MCF 10A (cell line): ENCODE results near the gene NRXN3. TPM values are rescaled to one million over a fixed set of nuclear protein-coding genes. Genes with fewer than 3 reads are reported as not detected.

Experiments used
- BruUV-seq: library from RNA; stranded (reverse); fragments of 400-500 nt; replicated peaks from 2 replicates; lab custom pipeline; 2021; lab: Mats Ljungman, UMichigan
- CTCF ChIA-PET: fragments of 300-600 bp; sonication (Branson Sonifier 250); formaldehyde crosslinking; extraction: SDS; loops from one replicate; lab custom pipeline; 2021; ENCODE audit warnings: antibody characterized with exemption, inconsistent platforms; lab: Yijun Ruan, JAX
- POLR2A ChIA-PET: fragments of 300-600, 350-650 bp; sonication (Branson Sonifier 250); formaldehyde crosslinking; extraction: SDS; loops from one replicate; lab custom pipeline; 2020; ENCODE audit warnings: antibody characterized with exemption, inconsistent platforms; lab: Yijun Ruan, JAX
- DNase-seq: peaks from one replicate; pipeline ENCODE4 v3.0.0-alpha.2; 2018; ENCODE audit not compliant: unreplicated experiment
- H3K27ac Mint-ChIP-seq: one replicate; pipeline ENCODE4 v1.8.0; 2022; ENCODE audit warnings: mild to moderate bottlenecking, low read depth, mixed read lengths; ENCODE audit not compliant: unreplicated experiment
- H3K27me3 Mint-ChIP-seq: one replicate; pipeline ENCODE4 v1.8.0; 2022; ENCODE audit warnings: mixed read lengths; ENCODE audit not compliant: insufficient read depth, unreplicated experiment
- H3K36me3 Mint-ChIP-seq: one replicate; pipeline ENCODE4 v1.8.0; 2022; ENCODE audit warnings: mild to moderate bottlenecking, moderate library complexity, mixed read lengths; ENCODE audit not compliant: insufficient read depth, unreplicated experiment
- H3K4me1 Mint-ChIP-seq: one replicate; pipeline ENCODE4 v1.8.0; 2022; ENCODE audit warnings: mixed read lengths; ENCODE audit not compliant: insufficient read depth, unreplicated experiment
- H3K4me3 Mint-ChIP-seq: one replicate; pipeline ENCODE4 v1.8.0; 2022; ENCODE audit warnings: mild to moderate bottlenecking, moderate library complexity, mixed read lengths; ENCODE audit not compliant: unreplicated experiment
- H3K9me3 Mint-ChIP-seq: one replicate; pipeline ENCODE4 v1.8.0; 2022; ENCODE audit warnings: mixed read lengths; ENCODE audit not compliant: unreplicated experiment
- CTCF ChIP-seq: fragments of 200-600 bp; IDR thresholded peaks from one replicate; pipeline ENCODE4 v1.8.0; 2022; ENCODE audit warnings: antibody characterized with exemption, mild to moderate bottlenecking; ENCODE audit not compliant: unreplicated experiment
- intact Hi-C: fragments of 100-400 bp; cut with micrococcal nuclease; formaldehyde crosslinking; loops from 2 replicates; pipeline ENCODE4 v1.14.1; 2022
- total RNA-seq: library from RNA; stranded (reverse); gene quantifications from 2 replicates; pipeline ENCODE4 v1.2.3, GENCODE V29; 2022

Gene NRXN3
- total RNA-seq, 1 experiment from 2014 or later = not detected

- Mint-ChIP-seq H3K36me3 (no peaks in the 10 kb centered on the region), H3K27ac (no peak overlapping the region), H3K27me3 (peaks cover 6% of the 10 kb centered on the region), H3K4me3 (no peak overlapping the region), H3K4me1 (no peaks in the 10 kb centered on the region), H3K9me3 (no peaks in the 10 kb centered on the region)
- intact Hi-C loops = no loop called here
- TF ChIP-seq CTCF = no peak
- BruUV-seq = no TSS peak
- POLR2A ChIA-PET = interaction anchor here (0.7 to 1.2 kb wide), 2 partner anchors 12 to 14 kb away, joined by 3 to 6 read pairs; no protein-coding TSS in a partner anchor
- CTCF ChIA-PET = no interaction called here
- no peak for DNase-seq
Measured at GRCh38 chr14:79510659-79511058, 1340.5 kb downstream of the NRXN3 start.

GRCh38 chr14:79511146-79511545 is 1341.0 kb downstream of the NRXN3 start:
- Mint-ChIP-seq H3K4me1 (no peaks in the 10 kb centered on the region), H3K36me3 (no peaks in the 10 kb centered on the region), H3K27me3 (peaks cover 10% of the 10 kb centered on the region), H3K27ac (no peak overlapping the region), H3K9me3 (no peaks in the 10 kb centered on the region), H3K4me3 (no peak overlapping the region)
- POLR2A ChIA-PET = interaction anchor here (0.7 to 1.2 kb wide), 2 partner anchors 11 to 14 kb away, joined by 3 to 6 read pairs; no protein-coding TSS in a partner anchor
- DNase-seq = no peak
- TF ChIP-seq CTCF = no peak
- CTCF ChIA-PET = no interaction called here
- intact Hi-C loops = no loop called here
- no TSS peak for BruUV-seq

- TF ChIP-seq CTCF = no peak
- peaks cover 10% of the 10 kb centered on the region for H3K27me3 Mint-ChIP-seq
- H3K4me3 Mint-ChIP-seq = no peak overlapping the region
- POLR2A ChIA-PET = interaction anchor here (0.7 kb wide), 1 partner anchor 46 kb away, joined by 3 read pairs; no protein-coding TSS in a partner anchor
- CTCF ChIA-PET = interaction anchor here (0.6 kb wide), 1 partner anchor 362 kb away, joined by 4 read pairs; no protein-coding TSS in a partner anchor
- DNase-seq = no peak
- no peaks in the 10 kb centered on the region for H3K4me1 Mint-ChIP-seq
- no TSS peak for BruUV-seq
- no peak overlapping the region for H3K27ac Mint-ChIP-seq
- intact Hi-C loops = no loop called here
- no peaks in the 10 kb centered on the region for H3K36me3 Mint-ChIP-seq
- H3K9me3 Mint-ChIP-seq = no peaks in the 10 kb centered on the region
Measured at GRCh38 chr14:79513446-79513845, 1343.3 kb downstream of the NRXN3 start.

GRCh38 chr14:79514700-79515099 is 1344.5 kb downstream of the NRXN3 start:
- Mint-ChIP-seq H3K27me3 (peaks cover 10% of the 10 kb centered on the region), H3K36me3 (no peaks in the 10 kb centered on the region), H3K27ac (no peak overlapping the region), H3K4me3 (no peak overlapping the region), H3K4me1 (no peaks in the 10 kb centered on the region), H3K9me3 (no peaks in the 10 kb centered on the region)
- no TSS peak for BruUV-seq
- no peak for DNase-seq
- ChIA-PET POLR2A (no interaction called here), CTCF (no interaction called here)
- TF ChIP-seq CTCF = no peak
- intact Hi-C loops = no loop called here
